AML-193 (cell line): ENCODE results near the gene APCS.

Experiments
- DNase-seq, 2 experiments: peaks; one replicate each; lab custom pipeline; 2025; lab: John Stamatoyannopoulos, UW

Gene APCS, protein sequence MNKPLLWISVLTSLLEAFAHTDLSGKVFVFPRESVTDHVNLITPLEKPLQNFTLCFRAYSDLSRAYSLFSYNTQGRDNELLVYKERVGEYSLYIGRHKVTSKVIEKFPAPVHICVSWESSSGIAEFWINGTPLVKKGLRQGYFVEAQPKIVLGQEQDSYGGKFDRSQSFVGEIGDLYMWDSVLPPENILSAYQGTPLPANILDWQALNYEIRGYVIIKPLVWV

GRCh38 chr1:159587461-159587951 is at the start of gene APCS:
Gene APCS, plus strand, starts transcription at chr1:159587826. Its CDS starts 96 bp downstream, at chr1:159587922.
- no peak for DNase-seq

- DNase-seq: no peak
Measured at GRCh38 chr1:159548126-159548525, 39.5 kb upstream of the APCS start.

GRCh38 chr1:159554261-159554660 is 33.4 kb upstream of the APCS start:
- peak; percentile 63 to 80 for DNase-seq

GRCh38 chr1:159554696-159555095 is 32.9 kb upstream of the APCS start:
- DNase-seq: peak; percentile 56 to 69

DNA sequence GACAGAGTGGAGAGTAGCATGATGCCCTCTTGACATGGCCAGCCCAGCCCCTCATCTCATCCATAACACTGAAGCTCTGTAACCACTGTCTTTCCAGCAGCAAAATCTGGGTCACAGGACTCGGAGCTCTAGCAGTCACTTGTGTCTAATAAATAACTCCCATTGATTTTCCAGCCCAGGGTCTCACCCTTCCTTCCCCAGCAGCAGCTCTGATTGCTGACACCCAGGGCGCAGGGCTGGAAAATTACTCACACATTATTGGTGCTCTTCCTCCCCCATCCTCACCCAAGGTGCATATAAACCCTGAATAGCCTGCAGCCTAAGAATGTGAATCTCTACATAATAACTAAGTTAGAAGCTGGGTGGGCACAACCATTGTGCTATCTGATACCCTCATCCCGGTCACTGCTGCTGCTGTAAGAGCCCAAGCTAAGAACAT is 30.7 kb upstream of the APCS start:
- DNase-seq: no peak

DNA sequence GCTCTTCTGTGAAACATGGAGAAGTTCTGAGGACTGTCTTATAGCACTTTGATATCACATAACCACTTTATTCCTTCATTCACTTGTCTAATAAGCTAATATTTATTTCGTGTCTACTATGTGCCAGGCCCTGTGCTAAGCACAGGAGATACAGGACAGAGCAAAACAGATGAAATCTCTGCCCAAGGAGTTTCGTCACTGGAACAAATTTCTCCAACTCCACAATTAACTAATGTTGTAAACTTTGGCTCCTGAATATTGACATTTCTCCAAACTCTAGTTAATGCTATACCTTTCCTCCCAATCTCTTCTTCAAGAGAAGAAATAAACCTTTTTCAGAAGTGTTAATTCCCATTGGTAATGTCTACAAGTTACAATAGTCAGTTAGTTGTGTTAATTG is 27.0 kb upstream of the APCS start:
- no peak for DNase-seq

GRCh38 chr1:159561497-159561896 is 26.1 kb upstream of the APCS start:
- no peak for DNase-seq

GRCh38 chr1:159562680-159563079 is 24.9 kb upstream of the APCS start:
- DNase-seq: no peak

GRCh38 chr1:159577446-159577845 is 10.2 kb upstream of the APCS start:
- DNase-seq: no peak

- no peak for DNase-seq
Measured at GRCh38 chr1:159580340-159580739, 7.3 kb upstream of the APCS start.

- no peak for DNase-seq
Measured at GRCh38 chr1:159581422-159581821, 6.2 kb upstream of the APCS start.

DNA sequence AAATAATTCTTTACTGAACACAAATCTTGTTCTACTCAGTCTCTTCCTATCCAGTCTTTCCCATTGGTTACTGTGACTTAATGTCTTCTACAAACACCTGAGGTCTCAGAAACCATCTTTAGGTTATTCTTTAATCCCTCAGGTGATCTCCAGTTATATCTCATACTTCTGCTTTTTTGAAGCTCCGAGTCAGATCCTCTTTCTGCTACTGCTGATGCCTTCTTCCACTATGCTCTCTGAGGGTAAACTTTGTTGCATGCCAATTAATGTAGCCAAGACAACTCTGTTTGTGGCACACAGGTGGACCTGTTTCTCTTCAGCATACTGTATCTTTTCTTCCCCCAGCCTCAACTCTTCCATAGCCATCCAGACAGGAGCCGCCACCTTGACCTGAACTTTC is 3.1 kb upstream of the APCS start:
- DNase-seq: no peak

DNA sequence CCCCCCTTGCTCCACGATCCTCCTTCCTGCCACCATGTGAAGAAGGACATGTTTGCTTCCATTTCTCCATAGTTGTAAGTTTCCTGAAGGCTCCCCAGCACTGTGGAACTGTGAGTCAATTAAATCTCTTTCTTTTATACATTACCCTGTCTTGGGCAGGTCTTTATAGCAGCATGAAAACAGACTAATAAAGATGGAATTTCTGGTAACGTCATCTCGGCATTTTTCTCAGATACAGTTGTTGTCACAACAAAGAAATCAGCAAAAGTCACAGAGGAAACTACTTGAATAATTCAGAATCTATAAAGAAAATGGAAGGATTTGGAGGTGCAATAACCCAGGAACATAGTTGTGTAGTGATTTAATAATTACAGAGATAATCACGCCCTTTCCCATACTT is 4.4 kb downstream of the APCS start:
- no peak for DNase-seq

GRCh38 chr1:159594625-159595405 is 7.2 kb downstream of the APCS start:
- DNase-seq: no peak

DNA sequence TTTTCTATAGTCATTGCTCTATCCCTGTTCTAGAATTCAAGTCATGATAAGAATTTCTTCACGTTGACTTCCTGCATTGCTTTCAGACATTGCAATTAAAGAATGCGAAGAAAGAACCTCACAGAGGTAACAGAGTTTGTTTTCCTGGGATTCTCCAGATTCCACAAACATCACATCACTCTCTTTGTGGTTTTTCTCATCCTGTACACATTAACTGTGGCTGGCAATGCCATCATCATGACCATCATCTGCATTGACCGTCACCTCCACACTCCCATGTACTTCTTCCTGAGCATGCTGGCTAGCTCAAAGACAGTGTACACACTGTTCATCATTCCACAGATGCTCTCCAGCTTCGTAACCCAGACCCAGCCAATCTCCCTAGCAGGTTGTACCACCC is 10.6 kb downstream of the APCS start:
- DNase-seq: no peak

DNA sequence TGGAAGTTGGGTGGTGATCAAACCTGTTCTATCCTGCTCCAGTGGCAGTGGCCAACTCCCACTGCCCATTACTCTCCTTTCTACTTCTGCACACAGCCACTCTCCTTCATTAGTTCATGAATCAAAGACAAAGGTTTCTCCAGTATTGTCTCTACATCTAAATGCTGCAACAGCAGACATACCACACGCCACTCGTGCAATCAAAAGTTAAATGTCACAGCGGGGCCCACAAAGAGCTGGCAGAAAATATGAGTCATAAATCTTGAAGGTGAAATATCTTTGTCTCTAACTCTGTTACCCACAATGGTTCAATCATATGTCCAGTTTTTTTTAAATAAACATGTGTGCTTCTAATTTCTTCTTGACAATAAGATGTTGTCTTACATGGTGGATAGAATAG is 13.3 kb downstream of the APCS start:
- no peak for DNase-seq

GRCh38 chr1:159602501-159602999 is 14.9 kb downstream of the APCS start:
- no peak for DNase-seq

GRCh38 chr1:159612211-159612885 is 24.7 kb downstream of the APCS start:
- no peak for DNase-seq

GRCh38 chr1:159632922-159633321 is 45.3 kb downstream of the APCS start:
- no peak for DNase-seq
